GM21447 (cell line): ENCODE measurements around the gene NUDT16.

ENCODE experiments used
- ATAC-seq: cut with Tn5 transposase; IDR thresholded peaks from one replicate; pipeline ENCODE4 v1.9.1; 2021; ENCODE audit not compliant: unreplicated experiment

The NUDT16 gene

DNA sequence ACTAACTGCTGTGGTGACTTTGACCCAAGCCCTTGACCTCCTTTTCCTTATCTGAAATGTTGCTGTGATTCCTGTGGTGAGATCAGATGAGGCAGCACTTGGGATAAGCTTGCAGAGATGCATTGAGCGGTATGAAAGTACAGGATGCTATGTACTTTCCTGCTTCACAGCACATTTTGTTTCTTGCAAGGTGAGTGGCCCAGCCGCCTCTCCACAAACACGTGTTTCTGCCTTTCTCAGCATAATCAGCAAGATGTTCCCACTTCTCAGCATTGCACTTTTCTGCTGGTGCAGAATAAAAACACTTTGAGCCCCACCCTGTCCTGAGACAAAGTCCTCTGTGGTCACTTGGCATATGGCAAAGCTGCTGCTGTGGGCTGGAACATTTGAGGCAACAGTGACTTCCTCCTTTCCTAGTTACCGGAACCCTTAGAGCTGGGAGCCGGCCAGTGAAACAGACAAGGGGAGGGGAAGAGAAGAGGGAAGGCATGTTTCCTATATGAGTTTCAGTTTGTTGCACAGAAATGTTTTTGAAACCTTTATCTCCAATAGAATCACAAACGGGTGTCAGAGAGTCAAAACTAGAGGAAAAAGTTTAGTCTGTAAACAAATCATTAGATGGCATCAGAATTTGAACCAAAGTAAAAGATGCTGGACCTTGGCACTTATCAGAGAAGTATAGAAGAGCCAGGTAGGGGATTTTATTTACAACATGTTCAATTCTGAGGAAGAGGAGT lies 5.0 kb downstream of the NUDT16 start:
- ATAC-seq: no peak

DNA sequence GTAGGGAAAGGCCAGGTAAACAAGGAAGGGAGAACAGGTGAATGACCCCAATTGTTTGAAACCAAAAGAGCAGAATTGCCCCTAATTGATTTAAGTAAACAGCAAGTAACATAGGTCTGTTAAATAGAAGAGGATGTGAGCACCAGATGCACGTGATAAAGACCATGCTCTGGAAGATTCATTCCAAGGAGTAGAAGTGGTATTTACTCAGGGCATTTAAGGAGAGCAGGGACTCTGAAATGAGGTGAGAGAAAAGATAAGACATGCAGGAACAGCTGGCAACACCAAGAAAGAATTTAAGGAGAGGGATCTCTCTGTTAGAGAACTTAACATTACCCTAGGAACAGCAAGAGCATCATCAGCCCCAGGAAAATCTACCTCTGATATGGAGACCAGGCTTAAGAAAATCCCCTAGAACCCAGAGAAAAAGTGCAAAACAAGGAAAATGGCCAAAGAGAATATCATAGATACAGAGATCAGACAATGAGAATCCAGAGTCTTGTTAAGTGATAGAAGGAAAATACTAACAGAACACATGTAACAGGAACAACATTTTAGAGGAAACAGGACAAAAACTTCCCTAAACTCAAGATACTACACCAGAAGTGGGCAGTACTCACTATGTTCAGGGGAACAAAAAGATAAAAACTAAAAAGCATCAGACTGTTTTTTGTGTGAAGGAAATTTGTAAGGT lies 6.4 kb downstream of the NUDT16 start:
- no peak for ATAC-seq

DNA sequence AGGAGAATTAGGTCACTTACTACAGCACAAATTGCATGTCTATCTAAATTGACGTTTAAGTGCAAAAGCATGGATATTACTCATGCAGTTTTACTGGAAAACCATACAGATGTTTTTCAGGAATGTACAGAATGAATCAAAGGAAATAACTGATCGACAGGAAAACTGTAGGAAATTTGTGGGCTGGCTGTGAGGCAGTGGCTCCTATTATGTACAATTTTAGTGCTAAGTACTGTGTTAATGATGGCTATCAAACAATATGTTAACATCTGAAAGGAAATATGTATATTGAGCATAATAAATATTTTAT lies 6.9 kb downstream of the NUDT16 start:
- no peak for ATAC-seq

DNA sequence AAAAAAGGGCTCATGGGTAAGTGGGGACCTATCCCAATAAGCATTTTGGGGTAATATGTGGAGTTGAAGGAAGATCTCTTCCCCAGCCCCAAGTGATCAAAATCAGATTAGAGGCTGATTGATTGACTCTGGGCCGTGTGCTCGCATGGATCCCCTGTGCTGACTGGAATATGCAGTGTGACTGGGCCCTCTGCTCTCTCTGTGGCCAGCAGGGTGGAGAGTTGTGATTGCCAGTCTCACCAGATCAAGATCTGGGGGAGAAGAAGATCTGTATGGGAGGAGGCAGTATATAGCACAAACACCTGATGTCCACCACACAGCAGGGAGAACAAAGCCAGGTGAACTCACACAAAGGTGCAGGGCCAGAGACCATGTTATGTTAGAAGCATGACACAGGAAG lies 8.8 kb downstream of the NUDT16 start:
- no peak for ATAC-seq

DNA sequence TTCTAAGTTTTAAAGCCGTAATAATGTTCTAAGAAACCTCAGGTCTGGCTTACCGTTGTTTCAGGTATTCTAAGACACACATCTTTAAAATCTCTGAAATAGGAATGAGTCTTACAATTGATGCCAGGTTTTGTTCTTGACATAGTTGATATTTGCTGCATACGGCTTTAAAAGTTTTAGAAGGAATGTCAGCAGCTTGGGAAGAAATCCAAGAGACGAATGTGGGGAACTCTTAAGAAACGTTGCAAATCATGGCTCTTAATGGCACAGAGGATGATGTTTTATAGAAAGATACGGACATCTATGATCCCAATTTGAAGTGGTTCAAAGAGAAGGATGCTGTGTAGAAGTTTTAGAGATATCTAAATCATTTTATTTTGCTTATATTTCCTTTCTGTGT lies 11.5 kb downstream of the NUDT16 start:
- no peak for ATAC-seq

DNA sequence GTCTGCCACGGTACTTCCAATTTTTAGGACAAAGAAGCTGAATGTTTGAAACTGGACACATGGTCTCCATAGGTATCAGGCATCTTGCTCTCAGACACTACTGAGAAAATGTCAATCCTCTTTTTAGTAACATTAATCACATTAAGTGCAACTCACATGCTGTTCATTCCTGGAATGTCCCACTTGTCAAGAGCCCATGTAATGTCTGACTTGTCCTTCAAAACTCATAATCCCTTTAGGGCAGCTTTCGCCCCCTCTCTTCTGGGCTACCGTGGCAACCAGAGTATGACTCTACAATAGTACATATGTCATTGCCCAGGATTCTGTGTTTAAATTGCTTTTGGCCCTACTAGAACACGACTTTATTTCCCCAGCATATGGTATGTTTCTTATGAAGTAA lies 12.3 kb downstream of the NUDT16 start:
- no peak for ATAC-seq

DNA sequence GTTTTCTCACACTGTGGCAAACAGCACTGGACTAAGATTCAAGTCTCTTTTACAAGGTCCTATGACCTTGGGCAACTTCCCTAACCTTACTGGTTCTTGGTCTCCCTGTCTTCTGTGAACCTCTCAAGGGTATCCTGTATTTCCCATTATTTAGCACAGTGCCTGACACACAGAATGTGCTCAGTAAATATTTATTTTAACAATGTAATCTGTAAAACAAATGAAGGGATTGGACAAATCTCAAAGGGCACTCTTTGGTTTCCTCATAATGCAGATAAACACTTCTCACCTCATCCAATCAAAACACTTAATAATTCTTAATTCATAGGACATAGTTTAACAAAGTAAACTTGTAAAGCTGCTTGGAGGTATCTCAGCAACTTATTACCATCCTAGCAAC lies 12.8 kb downstream of the NUDT16 start:
- no peak for ATAC-seq

DNA sequence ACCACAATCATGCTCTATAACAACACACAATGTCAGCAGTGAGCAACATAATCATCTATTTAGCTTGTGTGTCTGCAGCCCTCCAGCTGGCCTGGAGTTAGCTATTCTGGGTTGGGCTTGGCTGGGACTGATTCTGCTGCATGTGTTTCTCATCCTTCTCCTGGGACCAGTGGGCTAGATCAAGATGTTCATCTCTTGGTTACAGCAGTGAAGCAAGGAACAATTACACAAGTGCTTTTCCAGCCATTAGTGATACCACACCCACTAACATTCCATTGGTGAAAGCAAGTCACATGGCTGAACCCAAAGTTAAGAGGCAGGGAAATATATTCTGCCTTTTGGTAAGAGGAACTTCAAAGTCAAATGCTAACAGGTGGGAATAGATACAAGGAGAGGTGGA lies 14.6 kb downstream of the NUDT16 start:
- no peak for ATAC-seq

DNA sequence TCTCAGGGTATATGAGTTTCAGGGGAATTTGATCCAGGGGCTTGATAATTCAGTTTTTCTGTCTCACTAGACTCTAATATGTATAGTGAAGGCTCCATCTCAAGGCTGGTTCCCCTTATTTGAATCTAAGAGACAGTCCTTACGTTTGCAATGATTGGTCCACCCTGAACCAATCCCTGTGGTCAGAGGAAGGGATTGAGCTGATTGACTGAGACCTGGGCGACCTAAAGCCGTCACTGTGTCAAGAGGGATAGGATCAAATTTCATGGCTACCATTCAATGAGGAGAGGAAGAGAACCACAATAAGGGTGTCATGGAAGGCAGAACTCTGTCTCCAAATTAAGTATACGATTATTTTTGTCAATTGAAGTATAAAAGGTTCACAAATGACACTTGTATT lies 16.3 kb downstream of the NUDT16 start:
- ATAC-seq: no peak

DNA sequence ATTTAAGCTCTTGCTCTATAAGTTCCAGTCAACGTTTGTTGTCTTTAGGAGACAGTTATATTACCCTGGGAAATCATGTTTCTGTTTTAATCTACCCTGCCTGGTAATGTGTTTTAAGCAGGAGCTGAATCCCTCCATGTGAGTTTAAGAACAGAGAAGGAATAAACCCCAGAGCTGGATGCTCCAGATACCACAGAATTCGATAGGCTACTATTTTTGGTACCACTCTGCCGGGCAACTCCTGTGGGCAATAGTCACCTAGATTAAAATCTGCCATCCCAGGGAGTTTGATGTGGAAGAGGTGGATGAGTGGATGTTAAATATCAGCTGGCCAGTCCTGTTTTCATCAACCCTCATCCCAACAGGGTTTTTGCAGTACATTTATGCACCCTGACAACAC lies 20.4 kb downstream of the NUDT16 start:
- ATAC-seq: no peak

DNA sequence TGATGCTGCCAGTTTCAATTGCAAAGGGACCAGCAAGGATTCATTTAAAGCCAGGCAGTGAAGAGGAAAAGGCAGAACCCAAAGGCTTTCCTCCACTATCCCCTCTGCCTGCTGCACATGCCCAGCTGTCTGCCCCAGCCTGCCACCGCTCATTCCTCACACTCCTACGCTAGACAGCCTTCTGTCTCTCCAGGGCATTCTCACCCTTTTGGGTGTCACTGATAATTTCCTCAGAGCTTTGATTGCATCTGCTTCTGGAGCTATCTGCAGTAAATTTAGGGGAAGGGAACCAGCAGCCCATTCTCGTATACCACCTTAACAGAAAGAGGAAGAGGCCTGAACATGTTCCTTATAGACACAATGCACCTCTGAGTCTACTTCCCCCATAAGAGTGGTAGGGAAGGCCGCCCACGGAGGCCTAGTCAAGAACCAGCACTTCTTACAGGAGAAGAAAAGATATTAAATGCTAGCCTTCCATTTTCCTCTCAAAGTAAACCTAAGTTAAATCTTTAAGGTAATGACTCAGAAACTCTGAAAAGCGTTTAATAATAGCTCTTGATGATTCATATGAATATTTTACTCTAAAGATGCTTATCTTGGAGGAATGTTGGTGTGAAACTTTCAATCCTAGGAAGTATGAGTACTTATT lies 20.9 kb downstream of the NUDT16 start:
- no peak for ATAC-seq

DNA sequence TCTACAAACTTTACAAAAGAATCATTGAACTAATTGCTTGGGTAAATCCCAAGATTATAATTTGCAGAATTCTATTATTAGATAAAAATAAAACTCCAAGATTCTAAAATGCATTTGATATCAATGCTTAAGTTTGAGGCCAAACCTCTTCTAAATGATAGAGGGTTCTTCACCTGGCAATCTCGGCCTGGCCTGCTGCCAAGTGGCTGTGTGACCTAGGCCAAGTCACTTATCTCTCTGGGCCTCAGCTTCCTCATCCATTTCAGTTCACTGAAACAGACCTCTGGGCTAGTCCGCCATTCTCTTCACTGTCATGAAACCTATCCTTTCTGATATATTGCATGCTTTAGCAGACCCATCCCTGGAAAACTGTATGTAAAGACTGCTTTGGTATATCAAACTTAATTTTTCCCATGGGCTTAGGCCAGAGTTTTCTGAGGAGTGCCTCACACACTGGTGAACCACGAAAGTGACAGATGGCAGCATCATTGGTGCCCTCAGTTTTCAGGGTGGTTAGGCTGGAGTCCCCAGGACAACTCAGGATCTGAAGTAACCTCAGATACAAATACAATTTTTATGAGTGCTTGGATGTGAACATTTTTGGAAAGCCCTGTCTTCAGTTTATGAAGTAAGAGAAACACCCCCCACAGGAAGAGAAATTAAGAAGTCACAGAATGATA lies 21.8 kb downstream of the NUDT16 start:
- ATAC-seq: no peak

DNA sequence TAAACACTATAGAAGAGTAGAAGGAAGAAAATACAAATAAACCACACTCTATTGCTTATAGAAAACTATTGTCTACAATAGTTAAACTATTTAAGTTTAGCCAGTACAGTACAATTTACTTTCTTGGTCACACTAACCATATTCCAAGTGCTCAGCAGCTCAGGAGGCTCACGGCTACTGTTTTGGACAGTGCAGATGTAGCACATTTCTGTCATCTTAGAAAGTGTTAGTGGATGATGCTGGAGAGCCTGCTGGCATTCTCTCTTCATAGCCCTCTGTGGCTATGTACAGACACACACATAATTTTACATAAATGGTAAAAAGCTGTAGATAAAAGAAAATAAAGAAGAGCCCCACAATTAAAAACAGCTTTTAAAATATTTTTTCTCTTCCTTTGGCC lies 23.8 kb downstream of the NUDT16 start:
- no peak for ATAC-seq

DNA sequence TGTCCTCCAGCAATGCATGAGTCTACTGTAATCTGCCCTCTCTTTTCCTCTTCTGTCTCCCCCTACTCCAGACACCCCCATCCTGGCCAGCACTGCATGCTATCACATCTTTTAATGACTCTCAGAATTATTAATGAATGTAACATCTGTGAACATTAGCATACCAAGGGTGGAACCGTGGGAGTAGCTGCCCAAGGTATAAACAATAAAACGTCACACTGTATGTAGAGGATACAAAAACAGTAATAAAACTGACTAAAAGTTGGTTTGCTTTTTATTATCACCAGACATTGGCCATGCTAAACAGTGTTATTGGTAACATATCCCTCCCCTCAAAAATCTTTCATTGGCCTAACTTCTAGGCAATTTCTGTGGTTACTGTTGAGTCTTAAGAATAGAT lies 24.7 kb downstream of the NUDT16 start:
- ATAC-seq: no peak

DNA sequence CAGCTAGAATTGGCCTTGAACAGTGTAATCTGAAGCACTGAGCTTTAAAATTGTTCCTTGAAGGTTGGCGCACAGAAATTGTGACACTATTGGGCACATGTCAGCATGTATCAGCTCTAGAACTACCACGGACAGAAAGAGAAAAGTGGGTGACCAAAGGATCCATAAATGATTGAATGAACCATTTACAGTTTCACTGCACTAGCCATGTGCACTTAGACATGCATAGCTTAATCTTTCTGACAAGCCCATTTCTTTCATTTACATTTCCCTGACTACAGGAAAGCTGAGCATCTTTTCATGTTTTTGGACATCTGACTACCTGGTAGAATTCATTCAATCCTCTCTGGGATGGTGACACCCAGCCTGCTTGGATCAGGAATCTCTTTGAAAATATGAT lies 36.2 kb downstream of the NUDT16 start:
- ATAC-seq: no peak

DNA sequence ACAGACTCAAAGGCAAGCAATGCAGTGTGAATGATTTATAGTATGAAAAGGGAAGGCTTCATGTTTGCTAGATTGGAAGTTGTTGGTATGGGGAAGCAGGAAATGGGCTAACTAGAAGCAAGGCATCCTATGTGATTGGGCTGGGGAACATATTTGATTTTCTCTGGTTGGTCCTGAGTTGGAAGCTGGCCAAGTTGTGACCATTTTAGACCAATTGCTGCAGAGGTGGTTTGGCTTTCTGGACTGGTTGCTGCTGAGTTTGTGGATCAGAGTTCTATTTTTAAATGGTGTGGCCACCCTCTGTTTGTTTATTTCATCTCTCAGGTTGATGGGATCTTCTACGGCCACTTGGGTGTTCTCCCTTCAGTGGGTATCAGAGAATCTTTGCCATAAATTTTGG lies 39.7 kb downstream of the NUDT16 start:
- no peak for ATAC-seq

DNA sequence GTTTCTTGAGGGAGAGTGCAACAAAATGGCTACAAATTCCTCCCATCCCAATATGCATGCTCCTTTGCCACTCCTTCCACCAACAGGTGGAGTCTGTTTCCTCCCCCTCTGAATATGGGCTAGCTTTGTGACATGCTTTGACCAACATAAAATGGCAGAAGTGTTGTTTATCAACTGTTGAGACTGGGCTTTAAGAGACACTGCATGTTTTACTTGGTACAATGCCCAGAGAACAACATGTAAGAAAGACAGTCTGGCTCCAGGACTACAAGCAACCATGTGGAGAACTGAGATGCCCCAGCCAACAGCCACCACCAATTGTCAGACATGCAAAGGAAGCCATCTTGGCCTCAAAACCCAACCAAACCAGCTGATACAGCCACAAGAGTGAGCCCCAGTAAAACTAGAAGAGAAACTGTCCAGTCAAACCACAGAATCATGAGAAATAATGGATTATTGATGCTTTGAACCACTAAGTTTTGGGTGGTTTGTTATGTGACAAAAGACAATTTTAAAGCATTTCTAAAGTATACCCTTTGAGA lies 40.5 kb downstream of the NUDT16 start:
- no peak for ATAC-seq

DNA sequence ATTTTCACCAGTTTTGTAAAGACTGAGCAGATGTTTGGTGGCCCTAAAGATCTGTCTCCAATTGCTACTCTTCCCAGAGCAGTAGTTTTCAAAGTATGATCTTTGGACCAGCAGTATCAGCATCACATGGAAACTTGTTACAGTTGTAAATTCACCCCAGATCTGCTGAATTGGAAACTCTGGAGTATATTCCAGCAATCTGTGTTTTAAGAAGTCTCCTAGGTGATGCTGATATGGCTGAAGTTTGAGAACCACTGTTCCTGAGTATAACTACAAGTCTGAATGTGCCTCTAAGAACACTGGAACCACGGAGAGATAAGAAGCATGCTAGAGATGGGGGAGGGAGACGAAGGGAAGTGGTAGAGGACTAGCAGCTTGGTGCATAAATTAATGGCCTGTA lies 45.7 kb downstream of the NUDT16 start:
- ATAC-seq: no peak

DNA sequence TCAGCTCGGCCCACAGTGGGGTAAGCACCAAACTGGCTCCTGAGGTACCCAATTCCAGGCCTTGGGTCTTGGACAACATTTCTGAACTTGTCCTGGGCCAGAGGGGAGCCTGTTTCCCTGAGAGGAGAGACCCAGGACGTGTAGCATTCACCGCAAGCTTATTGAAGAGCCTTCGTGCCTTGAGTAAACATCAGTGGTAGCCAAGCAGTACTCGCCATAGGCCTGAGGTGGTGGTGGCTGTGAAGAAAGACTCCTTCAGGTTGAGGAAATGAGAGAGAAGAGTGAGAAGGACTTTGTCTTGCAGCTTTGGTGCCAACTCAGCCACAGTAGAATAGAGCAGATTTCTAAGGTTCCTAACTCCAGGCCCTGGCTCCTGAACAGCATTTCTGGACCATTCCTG lies 50.2 kb downstream of the NUDT16 start:
- ATAC-seq: no peak

DNA sequence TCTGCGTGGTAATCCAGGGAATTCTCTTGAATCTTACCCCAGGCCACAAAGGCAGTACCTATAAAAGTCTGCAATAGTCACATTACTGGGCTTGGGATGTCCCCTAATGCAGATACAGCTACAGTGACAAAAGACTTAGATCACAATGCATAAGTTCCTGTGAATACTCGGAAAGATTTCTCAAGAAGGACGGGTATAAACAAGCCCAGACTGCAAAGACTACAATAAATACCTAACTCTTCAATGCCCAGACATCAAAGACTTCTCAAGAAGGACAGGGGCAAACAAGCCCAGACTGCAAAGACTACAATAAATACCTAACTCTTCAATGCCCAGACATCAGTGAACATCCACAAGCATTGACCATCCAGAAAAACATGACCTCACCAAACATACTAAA lies 50.9 kb downstream of the NUDT16 start:
- ATAC-seq: no peak

DNA sequence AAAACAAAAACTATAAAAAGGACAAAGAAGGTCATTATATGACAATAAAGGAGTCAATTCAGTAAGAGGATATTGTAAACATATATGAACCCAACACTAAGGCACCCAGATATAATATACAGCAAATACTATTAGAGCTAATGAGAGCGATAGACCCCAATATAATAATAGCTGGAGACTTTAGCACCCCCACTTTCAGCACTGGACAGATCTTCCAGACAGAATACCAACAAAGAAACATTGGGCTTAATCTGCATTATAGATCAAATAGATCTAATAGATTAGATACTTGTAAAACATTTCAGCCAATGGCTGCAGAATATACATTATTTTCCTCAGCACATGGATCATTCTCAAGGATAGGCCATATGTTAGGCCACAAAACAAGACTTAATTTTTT lies 53.4 kb downstream of the NUDT16 start:
- ATAC-seq: no peak
